Measurements from ENCODE around the gene SMIM3. TPM values are rescaled to one million over a fixed set of nuclear protein-coding genes. Genes with fewer than 3 reads are reported as not detected.

Gene SMIM3
- total RNA-seq, 4 donors from 2014 or later: 6.8 to 38.5 (median 17.6) TPM

- intact Hi-C loops (cut with DNase I): no loop called here
- Histone ChIP-seq H3K4me1 (peaks cover 0 to 21% (median 18%) of the 10 kb centered on the region in 3 donors), H3K9me3 (no peaks in the 10 kb centered on the region), H3K27me3 (no peaks in the 10 kb centered on the region), H3K36me3 (no peaks in the 10 kb centered on the region), H3K4me3 (no peak overlapping the region), H3K27ac (no peak overlapping the region)
- WGBS, 2 donors: 96 to 97% methylated on average over 1 of the region's 1 CpG
- no peak for DNase-seq
- no peak for TF ChIP-seq POLR2A (IDR thresholded peaks at IDR 0.05)
- no peak for TF ChIP-seq CTCF (IDR thresholded peaks at IDR 0.05)
Observed at GRCh38 chr5:150765799-150766169, 12.8 kb upstream of the SMIM3 start.

GRCh38 chr5:150766251-150766650 is 12.3 kb upstream of the SMIM3 start:
- no peak for TF ChIP-seq CTCF (IDR thresholded peaks at IDR 0.05)
- no peak for TF ChIP-seq POLR2A (IDR thresholded peaks at IDR 0.05)
- Histone ChIP-seq H3K4me3 (no peak overlapping the region), H3K36me3 (no peaks in the 10 kb centered on the region), H3K27me3 (no peaks in the 10 kb centered on the region), H3K4me1 (peaks cover 0 to 21% (median 18%) of the 10 kb centered on the region in 3 donors), H3K9me3 (no peaks in the 10 kb centered on the region), H3K27ac (no peak overlapping the region)
- 62 to 74% methylated on average over 2 of the region's 2 CpGs for WGBS, 2 donors
- DNase-seq: no peak
- intact Hi-C loops (cut with DNase I): no loop called here

GRCh38 chr5:150771034-150771795 is 7.3 kb upstream of the SMIM3 start:
- WGBS, 2 donors: 67 to 72% methylated on average over 1 of the region's 1 CpG
- Histone ChIP-seq H3K36me3 (no peaks in the 10 kb centered on the region), H3K4me1 (peaks cover 0 to 16% (median 0%) of the 10 kb centered on the region in 3 donors), H3K27me3 (no peaks in the 10 kb centered on the region), H3K9me3 (no peaks in the 10 kb centered on the region), H3K4me3 (no peak overlapping the region), H3K27ac (no peak overlapping the region)
- intact Hi-C loops (cut with DNase I): no loop called here
- no peak for DNase-seq
- TF ChIP-seq CTCF (IDR thresholded peaks at IDR 0.05) (no peak), POLR2A (IDR thresholded peaks at IDR 0.05) (no peak)

- no peak for TF ChIP-seq POLR2A (IDR thresholded peaks at IDR 0.05)
- no peak for TF ChIP-seq CTCF (IDR thresholded peaks at IDR 0.05)
- no peaks in the 10 kb centered on the region for H3K36me3 ChIP-seq
- intact Hi-C loops (cut with DNase I): no loop called here
- peak overlapping the region in 2 of 4 donors; percentile 17 to 19 for H3K27ac ChIP-seq
- WGBS, 2 donors: 11 to 13% methylated on average over 1 of the region's 1 CpG
- no peaks in the 10 kb centered on the region for H3K27me3 ChIP-seq
- DNase-seq: no peak
- H3K4me1 ChIP-seq: peaks cover 0 to 30% (median 8%) of the 10 kb centered on the region in 3 donors
- H3K9me3 ChIP-seq: no peaks in the 10 kb centered on the region
- no peak overlapping the region for H3K4me3 ChIP-seq
Observed at GRCh38 chr5:150774145-150774544, 4.4 kb upstream of the SMIM3 start.

- Histone ChIP-seq H3K36me3 (no peaks in the 10 kb centered on the region), H3K27ac (peak overlapping the region; percentile 86 to 97 (median 93)), H3K4me1 (peaks cover 32 to 65% (median 40%) of the 10 kb centered on the region in 3 donors), H3K4me3 (peak overlapping the region in 2 of 4 donors; percentile 79 to 87), H3K9me3 (no peaks in the 10 kb centered on the region), H3K27me3 (no peaks in the 10 kb centered on the region)
- TF ChIP-seq CTCF (IDR thresholded peaks at IDR 0.05) (no peak), POLR2A (IDR thresholded peaks at IDR 0.05) (no peak)
- DNase-seq: no peak
- WGBS, 2 donors: 49 to 63% methylated on average over 3 of the region's 3 CpGs
- intact Hi-C loops (cut with DNase I): no loop called here
Observed at GRCh38 chr5:150777685-150778084, 872 bp upstream of the SMIM3 start.
